ENCODE data around the gene EVI5L.
A peak's percentile ranks its signal among the peaks of the same experiment; 100 is the strongest.
"Not testable (repeated sequence)": the region's sequence is repeated elsewhere in the genome, so short reads cannot be mapped to it uniquely, and the experiment has no call there.

EVI5L gene

GRCh38 chr19:7829561-7830271 is at the start of gene EVI5L:
Gene EVI5L (plus strand): TSS chr19:7830218. CDS start chr19:7846543, 16,325 bp downstream.
- peak; percentile 99 to 100 for DNase-seq (ENCODE audit: low read depth in 1 of 2, low spot score in 1 of 2)

GRCh38 chr19:7781157-7781556 is 48.9 kb upstream of the EVI5L start:
- no peak for DNase-seq (ENCODE audit: low read depth in 1 of 2, low spot score in 1 of 2)

GRCh38 chr19:7783991-7784423 is 46.0 kb upstream of the EVI5L start:
- no peak for DNase-seq (ENCODE audit: low read depth in 1 of 2, low spot score in 1 of 2)

- DNase-seq (ENCODE audit: low read depth in 1 of 2, low spot score in 1 of 2), result no peak
These were observed 45.2 kb upstream of the EVI5L start for GRCh38 chr19:7784856-7785255.

DNA sequence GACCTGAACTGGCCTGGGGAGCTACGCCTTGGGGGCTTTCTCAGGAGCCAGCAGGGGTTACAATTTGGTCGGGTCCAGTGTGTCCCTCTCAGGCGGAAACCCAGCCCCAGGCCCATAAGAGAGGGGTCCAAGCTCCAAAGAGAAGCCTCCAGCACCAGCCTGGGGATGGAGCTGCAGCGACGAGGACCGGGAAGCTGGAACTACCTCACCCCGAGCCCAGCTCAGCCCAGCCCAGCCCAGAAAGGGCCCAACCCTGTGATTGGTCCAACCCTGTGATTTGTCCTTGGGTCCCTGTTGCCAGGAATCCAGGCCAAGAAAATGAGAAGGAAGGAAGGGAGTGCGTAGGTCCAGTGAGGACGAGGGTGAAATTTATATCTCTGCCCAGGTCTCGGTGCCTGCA is 42.9 kb upstream of the EVI5L start:
- no peak for DNase-seq (ENCODE audit: low read depth in 1 of 2, low spot score in 1 of 2)

DNA sequence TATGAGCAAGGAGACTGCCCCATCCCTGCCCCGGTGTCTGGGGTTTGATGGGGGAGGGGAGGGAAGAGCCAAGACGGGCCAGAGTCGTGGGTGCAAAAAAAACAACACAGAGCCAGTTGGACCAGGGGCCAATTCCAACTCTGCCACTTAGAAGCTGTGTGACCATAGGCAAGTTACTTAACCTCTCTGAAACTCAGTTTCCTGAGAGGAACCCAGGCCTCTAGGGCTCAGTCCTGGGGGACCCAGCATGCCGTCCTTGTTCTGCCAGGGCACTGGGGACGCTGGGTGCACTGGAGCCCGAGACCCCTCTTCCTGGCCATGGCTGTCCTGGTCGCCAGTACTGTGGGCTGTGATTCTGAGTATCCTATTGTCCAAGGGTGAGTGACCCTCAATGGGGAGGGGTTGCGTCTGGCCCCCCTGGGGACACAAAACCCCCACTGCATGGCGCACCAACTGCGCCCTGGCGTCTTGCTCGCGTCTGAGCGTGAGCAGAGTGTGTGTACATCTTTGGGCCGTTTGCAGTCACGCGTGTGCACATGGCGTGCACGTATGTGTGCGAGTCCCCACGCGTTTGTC is 42.3 kb upstream of the EVI5L start:
- DNase-seq (ENCODE audit: low read depth in 1 of 2, low spot score in 1 of 2), result no peak

GRCh38 chr19:7788178-7788932 is 41.7 kb upstream of the EVI5L start:
- DNase-seq (ENCODE audit: low read depth in 1 of 2, low spot score in 1 of 2), result no peak

DNA sequence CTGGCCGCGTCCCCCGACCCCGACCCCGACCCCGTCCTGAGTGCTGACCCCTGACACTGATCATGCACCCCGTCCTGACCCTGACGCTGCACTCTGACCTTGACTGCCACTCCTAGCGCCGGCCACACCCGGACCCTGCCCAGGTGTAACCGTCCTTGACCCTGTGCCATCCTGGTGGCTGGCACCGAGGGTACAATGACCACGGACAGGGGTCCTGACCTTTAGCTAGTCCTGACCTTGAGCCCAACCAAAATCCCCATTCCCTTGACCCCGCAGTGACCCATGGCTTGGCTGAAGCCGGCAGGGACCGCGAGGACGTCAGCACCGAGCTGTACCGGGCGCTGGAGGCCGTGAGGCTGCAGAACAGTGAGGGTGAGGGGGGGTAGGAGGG is 41.1 kb upstream of the EVI5L start:
- DNase-seq (ENCODE audit: low read depth in 1 of 2, low spot score in 1 of 2), result no peak

GRCh38 chr19:7789447-7789846 is 40.6 kb upstream of the EVI5L start:
- DNase-seq (ENCODE audit: low read depth in 1 of 2, low spot score in 1 of 2), result no peak

DNA sequence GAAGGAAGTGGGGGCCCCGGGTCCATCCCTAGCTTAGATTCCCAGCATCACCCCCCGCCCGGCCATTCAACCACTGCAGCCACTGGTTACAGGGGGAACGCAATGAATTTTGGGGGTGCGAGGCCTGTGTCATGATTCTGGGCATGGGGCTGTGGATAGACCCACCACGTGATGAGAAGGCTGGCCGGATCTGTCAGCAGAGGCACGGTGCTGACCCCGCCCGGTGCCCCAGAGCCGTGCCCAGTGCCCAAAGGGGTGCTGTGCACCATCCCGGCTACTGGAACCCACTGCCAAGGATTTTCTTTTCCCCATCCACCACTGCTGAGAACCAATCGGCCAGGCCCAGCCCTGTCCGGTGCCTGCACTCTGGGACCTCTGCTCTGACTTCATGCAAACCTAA is 39.6 kb upstream of the EVI5L start:
- DNase-seq (ENCODE audit: low read depth in 1 of 2, low spot score in 1 of 2), result no peak

GRCh38 chr19:7792281-7792680 is 37.7 kb upstream of the EVI5L start:
- DNase-seq (ENCODE audit: low read depth in 1 of 2, low spot score in 1 of 2), result no peak

- not testable (repeated sequence) for DNase-seq (ENCODE audit: low read depth in 1 of 2, low spot score in 1 of 2)
These were observed 37.3 kb upstream of the EVI5L start for GRCh38 chr19:7792701-7793100.

GRCh38 chr19:7793493-7793892 is 36.5 kb upstream of the EVI5L start:
- no peak for DNase-seq (ENCODE audit: low read depth in 1 of 2, low spot score in 1 of 2)

DNA sequence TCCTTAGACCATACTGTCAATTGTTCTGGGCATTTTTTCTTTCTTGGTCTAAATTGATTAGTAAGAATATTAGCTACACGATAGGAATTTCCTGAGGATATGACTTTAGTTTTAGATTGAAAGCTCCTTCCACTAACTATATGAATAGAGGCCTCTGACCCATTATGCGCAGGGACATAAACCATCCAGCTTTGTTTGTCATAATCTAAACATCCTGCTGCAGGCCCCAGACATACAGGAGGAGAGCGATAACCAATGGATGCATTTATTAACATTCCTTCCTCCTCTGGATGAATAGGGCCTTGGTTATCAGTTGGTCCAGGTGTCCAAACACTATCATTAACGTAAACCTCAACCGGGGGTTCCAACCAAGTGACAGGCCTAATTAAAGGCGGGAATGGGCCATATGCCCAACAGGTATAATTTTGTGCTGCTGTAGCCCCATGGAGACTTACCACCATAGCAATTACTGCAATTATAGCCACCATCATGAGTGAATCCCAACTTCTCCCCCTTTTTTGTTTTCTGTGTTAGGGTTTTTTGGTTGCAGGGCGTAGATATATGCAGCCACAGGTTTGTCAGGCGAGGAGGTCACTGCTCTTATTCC is 34.4 kb upstream of the EVI5L start:
- DNase-seq (ENCODE audit: low read depth in 1 of 2, low spot score in 1 of 2), result no peak

DNA sequence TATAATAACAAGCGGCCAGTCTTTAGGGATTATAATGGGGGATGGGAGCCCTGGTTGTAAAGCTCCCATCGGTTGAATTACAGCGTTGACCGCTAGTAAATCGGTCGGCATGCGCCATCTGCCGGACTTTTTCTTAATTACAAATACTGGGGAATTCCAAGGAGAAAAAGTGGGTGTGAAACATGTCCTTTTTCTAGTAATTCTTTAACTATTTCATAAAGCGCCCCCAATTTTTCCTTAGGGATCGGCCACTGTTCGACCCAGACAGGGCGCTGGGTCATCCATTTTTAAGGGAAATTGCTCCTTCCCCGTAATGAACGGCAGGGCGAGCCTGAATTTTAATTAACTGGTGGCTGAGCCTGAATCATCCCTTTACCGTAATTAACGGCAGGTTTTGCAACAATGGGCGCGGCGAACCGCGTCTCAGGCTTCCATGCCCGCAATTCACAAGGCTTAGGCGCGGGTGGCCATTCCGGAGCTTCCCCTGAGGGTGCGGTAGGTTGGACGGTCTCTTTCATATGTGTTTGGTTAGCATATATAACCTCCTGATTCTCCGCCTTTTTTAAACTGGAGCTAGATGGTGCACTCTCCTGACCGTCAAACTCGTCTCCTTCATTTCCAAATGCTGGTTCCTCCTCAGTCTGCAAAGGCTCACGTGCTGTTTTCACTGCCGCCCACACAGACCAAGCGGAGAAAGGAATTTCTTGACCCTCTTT is 30.2 kb upstream of the EVI5L start:
- DNase-seq (ENCODE audit: low read depth in 1 of 2, low spot score in 1 of 2), result peak in 1 of 2 donors; percentile 21

DNA sequence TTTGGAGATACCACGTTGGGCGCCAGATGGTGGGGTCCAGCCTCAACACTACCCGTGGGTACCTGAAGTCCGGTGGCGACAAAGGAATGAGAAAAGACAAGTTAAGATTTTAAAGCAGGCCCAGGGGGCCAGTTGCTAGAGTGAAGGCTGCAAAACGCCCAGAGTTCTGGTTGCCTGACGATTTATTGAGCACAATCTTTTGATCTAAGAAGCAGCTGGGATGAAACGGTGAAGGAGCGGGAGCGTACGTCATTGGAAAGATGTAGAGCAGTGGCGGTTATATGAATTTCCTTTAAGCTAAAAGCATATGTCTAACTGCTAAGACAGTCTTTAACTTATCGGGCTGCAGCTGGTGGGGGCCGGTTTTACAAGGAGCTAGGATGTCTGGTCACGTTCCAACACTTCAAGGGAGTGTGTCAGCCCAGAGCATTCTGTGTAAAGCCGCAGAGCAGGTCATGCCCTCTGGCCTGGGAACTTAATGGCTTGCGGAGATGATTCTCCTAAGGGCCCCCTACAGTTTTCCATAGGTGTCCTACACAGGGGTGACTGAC is 28.9 kb upstream of the EVI5L start:
- no peak for DNase-seq (ENCODE audit: low read depth in 1 of 2, low spot score in 1 of 2)

DNA sequence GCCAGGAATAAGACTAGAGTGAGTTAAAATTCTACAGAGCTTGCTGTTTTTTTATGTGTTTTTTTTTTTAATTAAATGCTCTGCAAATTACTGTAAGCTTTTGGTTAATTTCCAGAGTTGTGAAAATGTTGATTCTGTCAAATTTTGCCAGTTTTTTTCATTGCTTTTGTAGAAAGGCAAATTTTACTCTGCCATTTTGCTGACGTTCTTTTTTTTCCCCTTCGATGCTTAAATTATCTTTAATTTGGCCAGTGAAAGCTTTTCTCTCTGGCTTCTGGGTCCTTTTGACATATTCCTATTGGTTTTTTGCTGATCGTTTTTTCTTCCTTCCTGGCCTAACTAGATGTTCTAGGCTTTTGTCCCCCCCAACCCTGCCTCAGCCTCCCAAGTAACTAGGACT is 23.8 kb upstream of the EVI5L start:
- DNase-seq (ENCODE audit: low read depth in 1 of 2, low spot score in 1 of 2), result no peak

DNA sequence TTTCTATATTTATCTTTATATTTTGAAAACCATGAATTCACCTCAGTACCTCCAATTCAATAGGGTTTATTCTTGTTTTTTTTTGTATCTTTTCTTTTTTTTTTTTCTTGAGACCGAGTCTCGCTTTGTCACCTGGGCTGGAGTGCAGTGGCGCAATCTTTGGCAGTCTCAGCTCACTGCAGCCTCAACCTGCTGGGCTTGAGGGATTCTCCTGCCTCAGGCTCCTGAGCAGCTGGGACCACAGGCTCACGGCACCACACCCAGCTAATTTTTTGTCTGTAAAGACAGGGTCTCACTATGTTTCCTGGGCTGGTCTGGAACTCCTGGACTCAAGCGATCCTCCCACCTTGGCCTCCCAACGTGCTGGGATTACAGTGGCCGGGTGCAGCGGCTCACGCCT is 23.1 kb upstream of the EVI5L start:
- DNase-seq (ENCODE audit: low read depth in 1 of 2, low spot score in 1 of 2), result no peak

DNA sequence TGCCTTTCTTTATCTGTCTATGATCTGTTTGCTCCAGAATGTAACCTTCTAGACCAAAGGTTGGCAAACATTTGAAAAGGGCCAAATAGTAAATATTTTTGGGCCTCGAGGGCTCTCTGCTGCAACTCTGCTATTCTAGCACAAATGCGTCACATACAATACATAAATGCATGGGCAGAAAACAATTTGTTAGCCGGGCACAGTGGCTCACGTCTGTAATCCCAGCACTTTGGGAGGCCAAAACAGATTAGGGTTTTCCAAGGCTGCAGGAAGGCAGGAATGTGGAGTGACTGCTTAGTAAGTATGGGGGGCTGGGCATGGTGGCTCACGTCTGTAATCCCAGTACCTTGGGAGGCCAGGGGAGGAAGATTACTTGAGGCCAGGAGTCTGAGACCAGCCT is 21.9 kb upstream of the EVI5L start:
- DNase-seq (ENCODE audit: low read depth in 1 of 2, low spot score in 1 of 2), result no peak

- DNase-seq (ENCODE audit: low read depth in 1 of 2, low spot score in 1 of 2), result no peak
These were observed 18.0 kb upstream of the EVI5L start for GRCh38 chr19:7811989-7812388.

DNA sequence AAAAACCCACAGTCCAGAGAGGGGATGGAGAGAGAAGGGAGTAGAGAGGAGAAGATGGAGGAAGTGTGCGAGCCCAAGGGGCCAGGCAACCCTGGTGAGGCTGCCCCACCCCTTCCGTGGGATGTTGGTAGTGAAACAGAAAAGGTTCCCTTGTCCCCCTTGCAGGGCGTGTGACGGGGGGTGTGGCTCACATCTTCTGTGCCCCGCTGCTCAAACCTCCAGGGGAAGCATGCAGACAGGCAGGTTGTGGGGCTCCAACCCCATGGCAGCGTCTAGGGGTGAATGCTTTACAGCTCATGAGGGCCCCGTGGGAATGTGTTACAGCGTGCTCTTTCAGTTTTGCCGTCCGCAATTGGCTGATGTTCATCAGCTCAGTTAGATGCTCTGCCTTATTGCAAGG is 14.7 kb upstream of the EVI5L start:
- no peak for DNase-seq (ENCODE audit: low read depth in 1 of 2, low spot score in 1 of 2)

Data from activated T-helper 1 cell treated with anti-CD3 and anti-CD28 coated beads, Interleukin-2, amount 50 U/mL, for 16 hours (primary cell).